Smooth muscle cell of the umbilical artery (primary cell): Measurements from ENCODE around the gene FKBP6. TPM values are rescaled to one million over a fixed set of nuclear protein-coding genes. Genes with fewer than 3 reads are reported as not detected.

Experiments used
- total RNA-seq: library from RNA; depleted of rRNA; stranded (reverse); fragments of >200 nt; gene quantifications from 2 replicates; pipeline ENCODE4 v1.2.3, GENCODE V29; 2014

Gene FKBP6, protein sequence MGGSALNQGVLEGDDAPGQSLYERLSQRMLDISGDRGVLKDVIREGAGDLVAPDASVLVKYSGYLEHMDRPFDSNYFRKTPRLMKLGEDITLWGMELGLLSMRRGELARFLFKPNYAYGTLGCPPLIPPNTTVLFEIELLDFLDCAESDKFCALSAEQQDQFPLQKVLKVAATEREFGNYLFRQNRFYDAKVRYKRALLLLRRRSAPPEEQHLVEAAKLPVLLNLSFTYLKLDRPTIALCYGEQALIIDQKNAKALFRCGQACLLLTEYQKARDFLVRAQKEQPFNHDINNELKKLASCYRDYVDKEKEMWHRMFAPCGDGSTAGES
- not detected in 2 replicates for total RNA-seq

DNA sequence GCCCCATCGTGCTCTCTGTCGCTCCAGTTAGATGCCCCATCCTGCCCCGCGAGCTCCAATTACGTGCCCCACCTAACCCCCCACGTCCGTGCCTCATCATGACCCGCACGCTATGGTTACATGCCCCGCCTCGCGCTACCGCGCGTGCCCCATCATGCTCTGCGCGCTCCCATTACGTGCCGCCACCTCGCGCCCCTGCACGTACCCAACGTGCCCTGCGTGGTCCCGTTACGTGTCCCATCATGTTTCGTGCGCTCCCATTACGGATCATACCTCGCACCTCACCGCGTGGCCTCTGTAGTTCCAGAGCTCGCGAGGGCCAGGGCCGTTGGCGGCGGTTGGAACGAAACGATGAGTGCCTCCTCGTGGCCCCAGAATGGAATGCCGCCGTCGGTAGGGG is at the start of gene FKBP6, which contains the start of gene TRIM50:
Gene FKBP6, plus strand, starts transcription at position 240 of the 400 bp plus-strand sequence. CDS start 268 bp downstream, outside the sequence.
Gene TRIM50, minus strand, starts transcription at position 161 of the 400 bp plus-strand sequence. CDS start 3,295 bp downstream, outside the sequence.

DNA sequence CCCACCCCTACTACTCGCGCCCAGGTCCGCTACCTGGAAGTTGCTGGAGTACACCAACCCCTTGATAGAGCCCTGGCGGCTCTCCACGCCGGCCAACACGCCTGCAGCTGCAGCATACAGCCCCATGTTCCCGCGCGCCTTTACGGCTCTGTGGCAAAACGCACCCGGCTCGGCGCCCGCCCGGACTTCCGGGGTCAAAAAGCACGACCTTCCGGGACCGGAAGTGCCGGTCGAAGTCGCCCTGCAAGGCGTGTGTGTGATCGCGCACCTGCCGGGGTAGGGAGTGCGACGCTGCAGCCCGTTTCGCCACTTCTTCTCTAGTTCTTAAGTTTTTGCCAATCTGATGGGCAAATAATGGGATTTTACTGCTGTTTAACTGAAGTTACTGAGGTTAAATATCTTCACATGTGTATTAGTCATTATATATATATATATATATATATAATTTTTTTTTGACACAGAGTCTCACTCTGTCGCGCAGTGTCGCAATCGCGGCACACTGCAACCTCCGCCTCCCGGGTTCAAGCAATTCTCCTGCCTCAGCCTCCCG is 19.2 kb upstream of the FKBP6 start, which contains the start of gene NSUN5:
Gene NSUN5, minus strand, starts transcription at position 162 of the 550 bp plus-strand sequence. Its CDS starts 36 bp downstream, at position 126.

Other genes starting within 250 kb of the FKBP6 start
- gene SPDYE9, start 242.1 kb upstream of the FKBP6 start, total RNA-seq = not detected in 2 replicates
- 14.8 and 16.1 TPM in 2 replicates for gene NSUN5, start 19.3 kb upstream of the FKBP6 start, total RNA-seq
- not detected in 2 replicates for gene TRIM50, start 79 bp upstream of the FKBP6 start, total RNA-seq
- gene FZD9, start 105.6 kb downstream of the FKBP6 start, total RNA-seq = 0.89 and 0.92 TPM in 2 replicates
- gene BAZ1B, start 194.1 kb downstream of the FKBP6 start, total RNA-seq = 48.7 and 66.7 TPM in 2 replicates
- 14.8 and 18.6 TPM in 2 replicates for gene BCL7B, start 229.5 kb downstream of the FKBP6 start, total RNA-seq